ENCODE data around the gene VLDLR.

Gene VLDLR

GRCh38 chr9:2640570-2640969 is 19.0 kb downstream of the VLDLR start:
- TF ChIP-seq ZFX (IDR thresholded peaks at IDR 0.05; ENCODE audit: borderline replicate concordance) (no peak), CTCF (IDR thresholded peaks at IDR 0.05) (no peak)
- no peak overlapping the region for H3K27ac ChIP-seq

- H3K27ac ChIP-seq, result no peak overlapping the region
These were observed 19.4 kb downstream of the VLDLR start for GRCh38 chr9:2641033-2641432.

GRCh38 chr9:2642068-2642467 is 20.5 kb downstream of the VLDLR start:
- H3K27ac ChIP-seq, result no peak overlapping the region
- TF ChIP-seq CTCF (IDR thresholded peaks at IDR 0.05) (no peak), ZFX (IDR thresholded peaks at IDR 0.05; ENCODE audit: borderline replicate concordance) (no peak)

More at GRCh38 chr9:2641033-2641432, 19.4 kb downstream of the VLDLR start:
- no peak for TF ChIP-seq ZFX (IDR thresholded peaks at IDR 0.05; ENCODE audit: borderline replicate concordance)
- no peak for TF ChIP-seq CTCF (IDR thresholded peaks at IDR 0.05)

- TF ChIP-seq CTCF (IDR thresholded peaks at IDR 0.05) (no peak), ZFX (IDR thresholded peaks at IDR 0.05; ENCODE audit: borderline replicate concordance) (no peak)
- H3K27ac ChIP-seq, result no peak overlapping the region
These were observed 24.0 kb downstream of the VLDLR start for GRCh38 chr9:2645569-2645968.

- no peak for TF ChIP-seq ZFX (IDR thresholded peaks at IDR 0.05; ENCODE audit: borderline replicate concordance)
- no peak for TF ChIP-seq CTCF (IDR thresholded peaks at IDR 0.05)
- no peak overlapping the region for H3K27ac ChIP-seq
These were observed 33.9 kb downstream of the VLDLR start for GRCh38 chr9:2655411-2655901.

- no peak for TF ChIP-seq CTCF (IDR thresholded peaks at IDR 0.05)
- no peak overlapping the region for H3K27ac ChIP-seq
These were observed 35.8 kb downstream of the VLDLR start for GRCh38 chr9:2657427-2657826.

GRCh38 chr9:2662496-2662895 is 40.9 kb downstream of the VLDLR start:
- TF ChIP-seq CTCF (IDR thresholded peaks at IDR 0.05) (no peak), ZFX (IDR thresholded peaks at IDR 0.05; ENCODE audit: borderline replicate concordance) (no peak)
- no peak overlapping the region for H3K27ac ChIP-seq
